Ovary (tissue), 9 donors: ENCODE data around the gene ANO7. TPM values are rescaled to one million over a fixed set of nuclear protein-coding genes. Genes with fewer than 3 reads are reported as not detected.

Source experiments
- DNase-seq, 5 donors: peaks; one replicate each; pipeline ENCODE4 v3.0.0-alpha.2; 2019 to 2020
- H3K27ac ChIP-seq, 2 donors: fragments of 200-600 bp; one replicate each; pipeline versions ENCODE4 v1.5.1 to v1.8.0; 2019 to 2022
- H3K27me3 ChIP-seq: fragments of 200-600 bp; one replicate; pipeline ENCODE4 v1.8.0; 2022
- H3K36me3 ChIP-seq: fragments of 200-600 bp; sonication (generic); one replicate; pipeline ENCODE4 v1.5.1; 2019
- H3K4me1 ChIP-seq: one replicate; pipeline ENCODE4 v1.8.1; 2013; ENCODE audit warnings: mild to moderate bottlenecking, moderate library complexity; ENCODE audit not compliant: insufficient read depth
- H3K4me3 ChIP-seq: fragments of 200-600 bp; sonication (generic); one replicate; pipeline ENCODE4 v1.5.1; 2017
- H3K9me3 ChIP-seq, 2 donors: fragments of 200-600 bp in 1 of 2; sonication (generic) in 1 of 2; one replicate each; pipeline versions ENCODE4 v1.5.1 to v1.8.1; 2013 to 2019; ENCODE audit warnings: mild to moderate bottlenecking in 1 of 2, moderate library complexity in 1 of 2
- CTCF ChIP-seq, 3 donors: fragments of 450-650 bp in 2 of 3; fragments of 200-600 bp in 1 of 3; IDR thresholded peaks; one replicate each; pipeline versions ENCODE4 v1.5.1 to v1.8.0; 2016 to 2022; ENCODE audit warnings: antibody characterized with exemption in 3 of 3, mild to moderate bottlenecking in 1 of 3
- EP300 ChIP-seq: sonication (generic); formaldehyde crosslinking; IDR thresholded peaks from one replicate; pipeline ENCODE4 v1.6.1; 2017; ENCODE audit warnings: antibody characterized with exemption
- POLR2A ChIP-seq: fragments of 450-650 bp; IDR thresholded peaks from one replicate; pipeline ENCODE4 v1.6.1; 2017; ENCODE audit warnings: antibody characterized with exemption, mild to moderate bottlenecking, moderate library complexity
- WGBS, 3 donors: extraction: QIAGEN DNeasy Blood & Tissue Kit in 1 of 3; methylation state at CpG; one replicate each; pipeline versions ENCODE4 v1.1.5 to v1.1.7; 2013 to 2017; 5-methylcytosine and 5-hydroxymethylcytosine counted together
- intact Hi-C, 4 donors: fragments of 100-400 bp; cut with DNase I; formaldehyde crosslinking; loops; one replicate each; pipeline versions ENCODE4 v1.11.0 to v1.15.1; 2022 to 2023
- polyA plus RNA-seq, 2 donors: library from polyadenylated mRNA; stranded (reverse); fragments of 200-250 nt in 1 of 2; fragments of 350-450 nt in 1 of 2; fragmentation: Illumina TruSeq in 1 of 2; extraction: RNeasy Lipid Tissue Mini Kit (QIAGEN cat#74804) in 1 of 2; gene quantifications; one replicate each; pipeline ENCODE4 v1.2.3, GENCODE V29; 2013 to 2014
- total RNA-seq, 7 donors: library from RNA; depleted of rRNA in 2 of 7; stranded (reverse); fragments of >200 nt in 2 of 7; fragmentation: NEBNext Ultra II Directional in 3 of 7; extraction: Animal tissue kit (Norgen Biotek cat#: 25700) in 3 of 7; gene quantifications; one replicate each; pipeline versions ENCODE4 v1.1.0 to v1.2.4, GENCODE V29; 2016 to 2023
- donor health status: DM: no; HTN: no; CAD: no; lungs with moderate emphysema.
- donor health status: DM: no; HTN: no; CAD: no.
- donor health status: Bipolar disorder and iron deficiency.
- donor health status: DM: yes; HTN: yes; CAD: no.
- donor health status: DM: no; HTN: no; CAD: no.
- donor health status: DM: yes; HTN: yes; CAD: no.

Gene ANO7
- total and polyA plus RNA-seq, 9 donors, result 0.87 to 6.5 (median 2.1) TPM

DNA sequence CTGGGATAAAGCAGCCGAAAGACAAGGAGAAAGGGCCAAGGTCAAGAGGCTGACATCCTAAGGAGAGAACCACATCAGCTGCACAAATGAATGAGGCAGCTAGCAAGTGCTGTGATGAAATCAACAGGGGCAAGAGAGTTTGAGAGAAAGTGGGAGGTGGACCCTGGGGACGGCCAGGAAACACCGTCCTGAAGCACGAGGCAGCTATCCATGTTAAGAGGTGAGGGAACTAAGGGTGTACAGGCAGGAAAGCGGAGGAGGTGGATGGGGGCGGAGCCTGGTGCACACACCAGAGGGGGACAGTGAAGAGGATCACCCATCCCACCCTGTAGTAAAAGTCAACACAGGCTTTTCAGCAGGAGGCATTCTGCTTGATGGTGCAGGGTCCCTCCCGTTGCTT, 74.6 kb downstream of the ANO7 start:
- intact Hi-C loops, result no loop called here
- Histone ChIP-seq H3K27ac (no peak overlapping the region), H3K27me3 (no peaks in the 10 kb centered on the region), H3K36me3 (no peaks in the 10 kb centered on the region), H3K4me1 (no peaks in the 10 kb centered on the region), H3K9me3 (no peaks in the 10 kb centered on the region), H3K4me3 (no peak overlapping the region)
- 75 to 81% (median 79%) methylated on average over 7 of the region's 7 CpGs for WGBS, 3 donors
- TF ChIP-seq EP300 (no peak), CTCF (IDR thresholded peaks at IDR 0.05) (no peak), POLR2A (no peak)
- DNase-seq, result no peak

DNA sequence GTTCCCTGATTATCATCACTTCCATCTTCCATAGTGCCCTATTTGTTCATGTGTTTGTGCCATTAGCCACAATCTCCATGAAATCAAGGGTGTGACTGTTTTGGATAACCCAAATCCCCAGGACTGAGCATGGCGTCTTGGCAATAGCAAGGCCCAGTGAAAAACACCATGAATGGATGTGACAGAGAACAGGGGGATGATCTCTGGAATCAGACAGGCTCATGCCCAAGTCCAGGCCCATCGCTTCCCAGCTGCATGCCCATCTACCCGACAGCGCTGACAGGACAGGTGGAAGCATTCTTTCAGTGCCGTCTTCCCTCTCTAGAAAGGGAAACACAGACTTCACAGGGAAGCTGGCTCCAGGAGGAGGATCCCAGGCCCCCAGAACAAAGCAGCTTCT, 77.0 kb downstream of the ANO7 start:
- Histone ChIP-seq H3K27ac (no peak overlapping the region), H3K36me3 (no peaks in the 10 kb centered on the region), H3K4me1 (peaks cover 5% of the 10 kb centered on the region), H3K4me3 (no peak overlapping the region), H3K9me3 (no peaks in the 10 kb centered on the region), H3K27me3 (no peaks in the 10 kb centered on the region)
- TF ChIP-seq CTCF (IDR thresholded peaks at IDR 0.05) (no peak), EP300 (no peak), POLR2A (no peak)
- intact Hi-C loops, result no loop called here
- no peak for DNase-seq
- WGBS, 3 donors, result 88 to 90% (median 89%) methylated on average over 5 of the region's 5 CpGs

DNA sequence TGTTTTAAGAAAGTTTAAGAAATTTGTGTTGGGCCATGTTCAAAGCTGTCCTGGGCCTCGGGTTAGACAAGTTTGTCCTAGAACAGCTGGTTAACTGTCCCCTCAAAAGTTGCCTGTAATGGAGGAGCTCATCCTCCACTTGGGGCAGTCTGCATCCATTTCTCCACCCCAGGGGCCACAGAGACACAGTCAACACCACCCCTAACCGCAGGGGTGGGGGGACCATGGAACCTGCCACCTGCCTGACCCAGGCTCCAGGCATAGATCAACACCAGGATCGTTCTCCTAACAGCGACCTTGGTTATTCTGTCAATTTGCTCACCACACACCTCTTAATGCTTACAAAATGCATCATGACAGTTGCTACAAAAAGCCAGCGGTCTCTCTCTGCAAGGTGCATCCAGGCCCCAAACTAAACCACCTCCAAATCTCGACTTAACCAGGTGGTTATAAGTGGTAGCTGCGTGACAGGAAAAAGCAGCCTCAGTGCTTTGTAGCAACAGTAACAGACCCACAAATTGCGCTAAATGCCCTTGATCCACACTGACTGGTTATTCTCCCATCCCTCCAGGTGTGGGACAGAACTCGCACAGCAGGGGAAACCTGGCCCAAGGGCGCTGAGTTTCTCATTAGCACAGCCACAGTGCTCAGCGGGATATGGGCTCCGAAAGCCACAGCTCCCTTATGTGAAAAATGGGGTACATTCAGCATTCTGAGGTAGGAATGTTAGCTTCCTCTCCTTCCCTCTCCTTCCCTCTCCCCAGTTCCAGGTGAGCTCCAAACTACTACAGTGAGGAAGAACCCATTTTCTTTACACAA, 79.0 kb downstream of the ANO7 start:
- intact Hi-C loops, result no loop called here
- no peaks in the 10 kb centered on the region for H3K27me3 ChIP-seq
- no peaks in the 10 kb centered on the region for H3K36me3 ChIP-seq
- H3K4me3 ChIP-seq, result no peak overlapping the region
- no peak overlapping the region for H3K27ac ChIP-seq
- H3K9me3 ChIP-seq, result no peaks in the 10 kb centered on the region
- WGBS, 3 donors, result 78 to 79% (median 79%) methylated on average over 12 of the region's 12 CpGs
- DNase-seq, result no peak
- H3K4me1 ChIP-seq, result peaks cover 7% of the 10 kb centered on the region
- TF ChIP-seq CTCF (IDR thresholded peaks at IDR 0.05), result no peak
- no peak for TF ChIP-seq POLR2A
- TF ChIP-seq EP300, result no peak

GRCh38 chr2:241268306-241268705, 79.8 kb downstream of the ANO7 start:
- intact Hi-C loops, result no loop called here
- peak in 2 of 5 donors; percentile 48 to 65 for DNase-seq
- Histone ChIP-seq H3K27me3 (no peaks in the 10 kb centered on the region), H3K27ac (no peak overlapping the region), H3K4me3 (no peak overlapping the region), H3K36me3 (no peaks in the 10 kb centered on the region), H3K9me3 (no peaks in the 10 kb centered on the region), H3K4me1 (peaks cover 7% of the 10 kb centered on the region)
- TF ChIP-seq EP300 (no peak), POLR2A (no peak), CTCF (IDR thresholded peaks at IDR 0.05) (no peak)
- 33 to 42% (median 36%) methylated on average over 7 of the region's 7 CpGs for WGBS, 3 donors
